Breast epithelium (tissue), 3 donors: ENCODE data around the gene ULK4.

Experiments
- CTCF ChIP-seq, 3 donors: fragments of 450-650 bp; IDR thresholded peaks; one replicate each; pipeline ENCODE4 v1.5.1; 2016 to 2017; ENCODE audit warnings: antibody characterized with exemption in 3 of 3, mild to moderate bottlenecking in 3 of 3, moderate library complexity in 3 of 3
- POLR2A ChIP-seq: fragments of 450-650 bp; IDR thresholded peaks from one replicate; pipeline ENCODE4 v1.6.1; 2016; ENCODE audit warnings: antibody characterized with exemption, mild to moderate bottlenecking, moderate library complexity
- POLR2AphosphoS5 ChIP-seq, 3 donors: sonication (generic); formaldehyde crosslinking; IDR thresholded peaks; one replicate each; pipeline ENCODE4 v1.6.1; 2017; ENCODE audit warnings: antibody characterized with exemption in 3 of 3

GRCh38 chr3:41997702-41998550 is 36.0 kb upstream of the ULK4 start:
- TF ChIP-seq CTCF (IDR thresholded peaks at IDR 0.05) (peak in 2 of 3 donors; percentile 8 to 12), POLR2A (no peak), POLR2AphosphoS5 (IDR thresholded peaks at IDR 0.05) (no peak)
